22Rv1 (cell line): Measurements from ENCODE around the gene GABRG3.

Source experiments
- H3K27ac ChIP-seq: fragments of 450-650 bp; 2 replicates; pipeline ENCODE4 v1.5.1; 2017
- ZFX ChIP-seq: fragments of 450-650 bp; IDR thresholded peaks from 2 replicates; pipeline ENCODE4 v1.6.1; 2017; ENCODE audit warnings: antibody characterized with exemption, borderline replicate concordance
- TF ChIP-seq, protein P1 (sequence below): fragments of 450-650 bp; IDR thresholded peaks from 2 replicates; pipeline ENCODE4 v1.5.1; 2017; ENCODE audit warnings: mild to moderate bottlenecking

Gene GABRG3

DNA sequence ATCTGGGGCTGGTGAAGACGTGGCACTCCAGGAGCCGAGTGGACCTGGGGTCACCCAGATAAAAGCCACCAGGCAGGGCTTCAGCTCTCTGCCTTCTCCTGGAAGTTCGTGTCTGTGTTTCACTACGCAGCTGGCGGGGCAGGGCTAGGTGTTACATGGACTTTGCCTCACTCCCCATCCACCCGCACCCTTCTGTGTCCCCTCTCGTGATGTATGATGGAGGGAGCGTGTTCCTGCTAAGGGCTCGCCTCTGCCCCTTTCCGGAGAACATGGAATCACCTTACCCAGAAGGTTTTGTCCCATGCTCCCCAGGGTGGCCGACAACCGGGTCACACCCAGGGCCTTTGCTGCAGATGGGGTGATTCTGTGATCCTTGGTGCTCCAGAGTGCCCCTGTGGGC, 96.2 kb downstream of the GABRG3 start:
- no peak for TF ChIP-seq ZFX
- TF ChIP-seq, protein P1, sequence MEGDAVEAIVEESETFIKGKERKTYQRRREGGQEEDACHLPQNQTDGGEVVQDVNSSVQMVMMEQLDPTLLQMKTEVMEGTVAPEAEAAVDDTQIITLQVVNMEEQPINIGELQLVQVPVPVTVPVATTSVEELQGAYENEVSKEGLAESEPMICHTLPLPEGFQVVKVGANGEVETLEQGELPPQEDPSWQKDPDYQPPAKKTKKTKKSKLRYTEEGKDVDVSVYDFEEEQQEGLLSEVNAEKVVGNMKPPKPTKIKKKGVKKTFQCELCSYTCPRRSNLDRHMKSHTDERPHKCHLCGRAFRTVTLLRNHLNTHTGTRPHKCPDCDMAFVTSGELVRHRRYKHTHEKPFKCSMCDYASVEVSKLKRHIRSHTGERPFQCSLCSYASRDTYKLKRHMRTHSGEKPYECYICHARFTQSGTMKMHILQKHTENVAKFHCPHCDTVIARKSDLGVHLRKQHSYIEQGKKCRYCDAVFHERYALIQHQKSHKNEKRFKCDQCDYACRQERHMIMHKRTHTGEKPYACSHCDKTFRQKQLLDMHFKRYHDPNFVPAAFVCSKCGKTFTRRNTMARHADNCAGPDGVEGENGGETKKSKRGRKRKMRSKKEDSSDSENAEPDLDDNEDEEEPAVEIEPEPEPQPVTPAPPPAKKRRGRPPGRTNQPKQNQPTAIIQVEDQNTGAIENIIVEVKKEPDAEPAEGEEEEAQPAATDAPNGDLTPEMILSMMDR: no peak
- no peak overlapping the region for H3K27ac ChIP-seq

DNA sequence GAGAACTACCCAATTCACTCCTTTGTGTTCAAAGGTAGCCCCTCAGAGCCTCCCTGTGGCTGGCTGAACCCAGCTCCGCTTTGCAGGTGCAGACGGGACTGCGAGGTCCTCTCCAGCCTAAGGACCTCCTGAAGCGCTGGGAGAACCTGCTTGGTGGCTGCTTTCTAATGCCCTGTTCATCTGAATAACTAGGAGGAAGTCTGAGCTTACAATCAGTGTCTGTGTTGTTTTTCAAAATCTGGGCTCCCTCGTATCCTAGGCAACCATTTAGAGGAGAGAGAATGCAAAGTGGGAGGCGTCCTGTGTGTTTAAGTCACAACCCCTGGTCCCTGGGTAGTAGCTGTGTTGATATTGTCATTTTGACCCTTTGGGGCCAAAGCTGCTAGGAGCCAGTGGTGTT, 99.9 kb downstream of the GABRG3 start:
- TF ChIP-seq ZFX: no peak
- TF ChIP-seq, protein P1: no peak
- H3K27ac ChIP-seq: no peak overlapping the region

DNA sequence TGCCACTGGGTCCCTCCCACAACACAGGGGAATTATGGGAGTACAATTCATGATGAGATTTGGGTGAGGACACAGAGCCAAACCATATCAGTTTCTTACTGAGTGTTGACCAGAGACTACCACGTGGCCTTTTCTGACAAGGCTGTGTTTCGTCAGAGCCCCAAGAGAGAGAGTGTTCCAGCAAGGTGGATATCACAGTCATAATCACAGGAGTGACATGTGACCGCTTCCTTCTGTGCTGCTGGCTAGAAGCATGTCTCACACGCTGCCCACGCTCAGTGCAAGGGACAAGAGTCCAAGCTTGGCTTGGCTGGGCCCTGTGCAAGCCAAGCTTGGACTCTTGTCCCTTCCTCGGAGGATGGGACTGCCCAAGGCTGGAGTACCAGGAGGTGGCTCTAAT, 103.2 kb downstream of the GABRG3 start:
- no peak overlapping the region for H3K27ac ChIP-seq
- no peak for TF ChIP-seq ZFX
- TF ChIP-seq, protein P1: no peak

DNA sequence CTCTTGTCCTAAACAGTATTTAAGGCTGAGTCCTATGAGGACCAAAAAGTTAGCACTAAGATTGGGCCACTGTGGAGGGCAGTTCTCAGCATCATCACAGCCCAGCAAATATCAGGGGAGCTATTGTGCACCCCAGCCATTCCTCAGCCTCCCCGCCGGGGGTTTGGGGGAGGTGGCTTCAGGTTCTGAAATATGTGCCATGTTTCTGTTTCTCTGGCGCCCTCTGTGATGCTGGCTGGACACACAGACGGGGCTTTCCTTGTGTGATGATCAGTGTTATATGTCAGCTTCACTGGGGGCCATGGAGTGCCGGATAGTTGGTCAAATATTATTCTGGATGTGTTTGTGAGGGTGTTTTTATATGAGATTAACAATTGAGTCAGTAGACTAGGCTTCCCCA, 106.8 kb downstream of the GABRG3 start:
- no peak for TF ChIP-seq ZFX
- TF ChIP-seq, protein P1: no peak
- no peak overlapping the region for H3K27ac ChIP-seq

DNA sequence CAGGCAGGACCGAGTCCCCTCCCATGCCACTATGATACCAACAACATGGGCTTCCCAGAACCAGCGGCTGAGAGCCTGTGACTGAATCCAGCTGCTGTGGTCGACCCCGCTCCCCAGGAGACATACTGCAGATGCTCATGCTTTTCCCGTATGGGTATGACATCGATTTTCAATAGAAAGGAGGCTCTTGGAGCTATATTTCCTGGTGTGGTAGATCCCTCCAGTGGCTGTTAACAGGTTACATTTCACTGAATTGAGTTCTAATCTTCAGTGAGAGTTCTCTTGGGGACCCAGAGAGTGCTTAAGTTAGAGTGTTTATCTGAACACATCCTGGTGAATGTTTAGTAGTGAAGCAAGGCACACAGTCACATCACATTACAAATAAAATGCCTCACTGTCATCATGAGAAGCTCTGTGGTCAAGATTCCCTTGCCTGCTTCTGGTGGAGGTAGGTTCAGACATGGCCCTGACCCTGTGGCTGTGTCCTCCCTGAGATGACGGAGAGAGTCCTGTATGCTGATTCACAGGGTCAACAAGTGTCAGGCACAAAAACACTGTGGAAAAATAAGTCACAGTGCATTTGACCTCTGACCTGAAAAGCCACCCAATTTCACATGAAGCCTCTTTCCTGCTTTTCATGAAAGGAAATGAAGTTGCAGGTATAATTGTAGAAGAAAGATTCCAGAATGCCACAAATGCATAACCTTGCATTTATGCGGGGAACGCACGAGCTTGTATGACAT, 110.9 kb downstream of the GABRG3 start:
- no peak overlapping the region for H3K27ac ChIP-seq
- TF ChIP-seq, protein P1: no peak
- TF ChIP-seq ZFX: no peak

DNA sequence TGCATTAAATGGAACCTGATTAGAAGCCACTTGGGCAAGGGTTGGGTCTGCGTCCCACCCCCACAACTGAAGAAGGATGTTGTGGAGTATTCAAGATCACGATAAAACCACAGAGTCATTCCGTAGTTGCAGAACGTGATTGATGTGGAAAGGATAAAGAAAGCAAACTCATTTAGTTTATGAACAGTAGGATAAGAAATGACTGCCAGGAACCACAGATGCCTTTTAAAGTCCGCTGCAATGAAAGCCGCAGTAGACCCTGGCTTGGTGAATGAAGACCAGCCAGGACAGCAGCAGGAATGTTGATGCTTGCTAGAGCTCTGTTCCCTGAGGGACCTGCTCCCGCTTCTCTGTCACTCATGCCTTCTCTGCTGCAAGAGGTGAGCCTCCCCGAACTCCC, 111.5 kb downstream of the GABRG3 start:
- TF ChIP-seq, protein P1: no peak
- no peak for TF ChIP-seq ZFX
- H3K27ac ChIP-seq: no peak overlapping the region

DNA sequence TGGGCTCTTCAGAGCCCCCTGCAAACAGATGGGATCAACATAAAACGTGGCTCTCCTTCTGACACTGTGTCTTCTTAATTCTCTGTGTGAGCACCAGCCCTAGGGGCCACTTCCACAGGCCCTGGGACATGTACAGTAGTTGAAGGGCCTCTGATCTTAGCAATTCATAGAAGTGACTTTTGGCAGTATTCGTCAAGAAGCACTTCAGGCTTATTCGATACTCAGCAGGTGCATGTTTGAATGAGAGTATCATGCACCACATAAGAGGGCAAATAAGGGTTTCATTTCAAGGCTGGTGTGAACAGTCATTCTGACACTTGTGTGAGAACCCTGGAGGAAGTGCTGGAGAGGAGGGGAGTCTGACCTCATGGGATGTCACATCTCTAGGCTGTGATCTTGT, 113.9 kb downstream of the GABRG3 start:
- TF ChIP-seq, protein P1: no peak
- no peak for TF ChIP-seq ZFX

More for the DNA sequence above, 113.9 kb downstream of the GABRG3 start:
- no peak overlapping the region for H3K27ac ChIP-seq
